DMS153 treated with DMSO at 0.1 percent for 48 hours (cell line): ENCODE results near the gene DVL3.
"Not testable (repeated sequence)": the region's sequence is repeated elsewhere in the genome, so short reads cannot be mapped to it uniquely, and the experiment has no call there.

ENCODE experiments used
- DNase-seq: peaks from one replicate; lab custom pipeline; 2025; ENCODE audit not compliant: unreplicated experiment; lab: John Stamatoyannopoulos, UW

Gene DVL3

GRCh38 chr3:184155644-184156521 lies 706 bp downstream of the DVL3 start:
- DNase-seq, result no peak

- no peak for DNase-seq
These were observed 1.4 kb downstream of the DVL3 start for GRCh38 chr3:184156522-184156955.

GRCh38 chr3:184157206-184157605 lies 2.0 kb downstream of the DVL3 start:
- no peak for DNase-seq

DNA sequence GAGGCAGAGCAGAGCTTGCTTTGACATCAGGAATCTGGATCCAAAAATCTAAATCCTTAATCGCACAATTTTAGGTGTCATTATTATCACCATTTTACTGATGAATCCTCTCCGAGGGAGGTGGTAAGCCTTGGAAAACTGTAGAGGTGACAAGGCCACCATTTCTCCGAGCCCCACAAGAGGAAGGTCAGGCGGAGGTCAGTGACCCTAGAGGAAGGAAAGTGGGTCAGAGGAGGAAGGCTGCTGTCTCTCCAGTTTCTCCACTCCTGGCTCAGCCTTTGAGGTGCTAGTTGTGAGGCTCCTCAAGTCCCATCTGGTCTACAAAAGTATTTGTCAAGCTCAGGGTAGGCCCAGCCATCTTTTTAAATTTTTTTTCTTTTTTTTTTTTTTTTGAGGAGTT lies 3.2 kb downstream of the DVL3 start:
- DNase-seq, result no peak

GRCh38 chr3:184160456-184160855 lies 5.3 kb downstream of the DVL3 start:
- no peak for DNase-seq

- not testable (repeated sequence) for DNase-seq
These were observed 7.4 kb downstream of the DVL3 start for GRCh38 chr3:184162571-184163070.

DNA sequence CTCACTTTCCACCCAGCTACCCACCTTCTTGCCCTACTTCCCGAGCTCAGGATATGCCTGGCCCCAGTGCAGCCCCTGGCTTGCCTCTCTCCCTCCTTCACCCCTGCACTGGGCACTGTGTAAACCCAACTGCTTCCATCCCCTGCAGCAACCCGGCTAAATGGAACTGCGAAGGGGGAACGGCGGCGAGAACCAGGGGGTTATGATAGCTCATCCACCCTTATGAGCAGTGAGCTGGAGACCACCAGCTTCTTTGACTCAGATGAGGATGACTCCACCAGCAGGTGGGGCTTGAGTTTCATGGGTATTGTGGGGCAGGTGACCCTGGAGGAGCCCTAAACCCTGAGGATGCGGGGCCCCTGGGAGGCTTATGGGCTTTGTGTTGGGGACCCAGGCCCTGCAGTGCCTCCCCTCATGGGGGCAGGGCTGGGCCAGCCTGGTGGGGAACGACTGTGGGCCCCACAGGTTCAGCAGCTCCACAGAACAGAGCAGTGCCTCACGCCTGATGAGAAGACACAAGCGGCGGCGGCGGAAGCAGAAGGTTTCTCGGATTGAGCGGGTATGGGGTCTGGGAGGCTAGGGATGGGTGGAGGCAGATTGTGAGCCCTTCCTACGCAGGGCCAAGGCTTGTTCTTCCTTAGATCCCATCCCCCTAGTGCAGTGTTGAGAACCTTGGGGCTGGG lies 9.6 kb downstream of the DVL3 start:
- no peak for DNase-seq

DNA sequence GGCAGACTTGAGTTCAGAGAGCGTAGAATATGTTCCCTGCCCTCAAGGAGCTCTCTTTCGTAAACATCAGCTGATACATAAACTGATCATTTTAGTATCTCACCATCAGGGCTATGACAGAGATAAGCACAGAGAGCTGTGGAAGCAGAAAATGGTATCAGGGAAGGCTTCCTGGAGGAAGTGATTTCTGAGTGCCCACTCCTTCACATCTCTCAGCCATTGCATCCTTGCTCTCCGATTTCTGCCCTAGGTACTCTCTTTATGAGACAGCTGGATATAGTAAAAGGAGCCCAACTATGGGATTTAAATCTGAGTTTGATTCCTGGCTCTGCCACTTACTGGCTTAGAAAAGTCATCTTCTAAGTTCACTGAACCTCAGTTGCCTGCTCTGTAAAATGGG lies 10.4 kb downstream of the DVL3 start:
- DNase-seq, result no peak

DNA sequence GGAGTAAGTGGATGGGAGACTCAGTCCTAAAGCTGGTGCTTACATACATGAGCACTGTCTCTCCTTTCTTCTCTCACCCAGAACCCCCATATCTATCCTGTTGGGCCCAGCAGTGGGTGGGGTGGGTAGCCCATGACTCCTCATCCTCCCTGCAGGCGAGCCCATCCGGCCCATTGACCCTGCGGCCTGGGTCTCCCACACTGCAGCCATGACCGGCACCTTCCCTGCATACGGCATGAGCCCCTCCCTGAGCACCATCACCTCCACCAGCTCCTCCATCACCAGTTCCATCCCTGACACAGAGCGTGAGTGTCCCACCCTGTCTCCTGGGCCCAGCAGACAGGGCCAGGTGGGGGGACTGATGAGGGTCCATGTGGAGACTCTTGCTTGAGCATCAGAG lies 11.5 kb downstream of the DVL3 start:
- DNase-seq, result no peak

DNA sequence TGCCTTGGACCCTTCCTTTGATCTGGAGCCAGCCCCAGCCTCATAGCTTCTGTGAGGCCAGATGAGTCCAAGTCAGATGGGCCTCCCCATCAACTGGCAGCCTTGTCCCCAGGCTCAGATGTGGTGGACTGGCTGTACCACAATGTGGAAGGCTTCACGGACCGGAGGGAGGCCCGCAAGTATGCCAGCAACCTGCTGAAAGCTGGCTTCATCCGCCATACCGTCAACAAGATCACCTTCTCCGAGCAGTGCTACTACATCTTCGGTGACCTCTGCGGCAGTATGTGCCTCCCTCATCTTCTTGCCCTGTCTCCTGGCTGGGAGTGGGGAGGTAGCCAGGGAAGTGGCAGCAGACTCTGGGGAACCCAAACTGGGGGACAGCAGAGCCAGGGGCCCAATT lies 12.6 kb downstream of the DVL3 start:
- no peak for DNase-seq

- no peak for DNase-seq
These were observed 13.4 kb downstream of the DVL3 start for GRCh38 chr3:184168363-184169120.

GRCh38 chr3:184169896-184170875 lies 15.0 kb downstream of the DVL3 start:
- DNase-seq, result no peak

DNA sequence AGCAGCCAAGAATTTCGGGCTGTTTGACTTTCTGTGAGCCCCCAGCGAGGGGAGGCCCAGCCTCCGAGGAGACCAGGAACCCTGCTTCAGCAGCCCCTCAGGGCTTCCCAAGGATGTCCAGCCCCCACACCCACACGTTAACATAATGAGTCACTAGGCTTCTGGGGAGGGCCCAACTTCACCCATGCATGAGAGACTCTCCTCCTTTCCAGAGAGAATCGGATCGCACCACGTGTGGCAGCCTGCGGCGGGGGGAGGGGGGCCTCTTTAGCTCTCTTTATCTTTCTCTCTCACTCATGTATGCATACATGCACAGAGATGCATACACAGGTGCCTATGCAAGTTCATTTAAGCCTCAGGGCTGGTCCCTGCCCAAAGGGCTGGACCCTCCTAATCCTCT lies 16.4 kb downstream of the DVL3 start:
- no peak for DNase-seq

GRCh38 chr3:184172681-184173373 lies 17.6 kb downstream of the DVL3 start:
- DNase-seq, result no peak

GRCh38 chr3:184173374-184173722 lies 18.2 kb downstream of the DVL3 start:
- no peak for DNase-seq

DNA sequence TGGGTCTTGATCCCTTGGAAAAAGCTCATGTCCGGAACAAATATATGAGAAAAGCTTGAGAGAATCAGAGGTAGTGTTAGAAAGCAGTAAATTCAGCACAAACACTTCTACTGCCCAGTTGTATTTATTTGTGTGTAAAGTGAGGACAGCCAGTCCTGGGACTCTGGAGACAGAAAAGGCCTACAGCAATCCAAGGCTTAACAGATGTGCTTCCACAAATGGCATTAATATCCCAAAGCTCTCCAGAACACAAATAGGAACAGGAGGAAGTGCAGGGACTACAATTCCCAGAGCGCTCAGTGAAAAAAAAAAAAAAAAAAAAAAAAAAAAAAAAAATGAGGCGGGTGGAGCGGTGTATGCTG lies 19.1 kb downstream of the DVL3 start:
- no peak for DNase-seq

DNA sequence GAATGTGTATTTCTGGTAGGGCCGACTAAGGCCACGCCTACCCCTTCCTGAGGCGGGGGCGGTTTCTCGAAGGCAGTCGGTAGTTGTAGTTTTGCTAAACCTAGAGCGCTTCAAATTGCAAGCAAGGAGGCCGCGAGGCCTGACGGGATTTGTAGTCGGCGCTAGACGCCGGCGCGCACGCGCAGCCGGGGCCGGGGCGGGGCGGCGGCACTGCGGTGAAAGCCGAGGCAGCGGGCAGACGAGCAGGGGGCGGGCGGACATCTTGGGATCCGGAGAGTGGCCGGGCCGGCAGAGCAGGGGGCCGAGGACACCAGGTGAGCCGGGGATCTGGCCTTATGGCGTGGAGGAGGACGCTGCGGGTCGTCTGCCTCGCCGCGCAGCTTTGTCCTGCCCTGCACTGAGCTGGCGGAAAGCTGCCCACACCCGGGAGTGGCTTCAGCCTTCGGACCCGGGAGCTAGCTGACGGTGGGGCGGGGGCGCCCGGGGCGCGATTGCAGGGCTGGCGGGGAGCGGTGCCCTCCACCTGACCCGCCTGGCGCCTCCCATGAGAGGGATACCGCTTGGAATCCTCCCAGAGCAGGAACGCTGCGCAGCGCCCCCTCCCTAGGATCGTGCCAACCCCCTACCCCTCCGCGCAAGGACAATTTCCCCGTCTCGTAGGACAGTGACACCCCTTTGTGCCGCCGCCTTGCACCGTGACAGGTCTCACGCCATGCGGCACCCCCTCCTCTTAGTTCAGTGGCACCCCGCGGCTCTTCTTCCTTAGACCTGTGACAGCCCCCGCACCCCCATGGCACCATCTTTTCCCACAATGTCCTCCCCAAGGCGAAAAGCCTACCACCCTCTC lies 19.7 kb downstream of the DVL3 start, which contains the start of gene AP2M1:
TSS of gene AP2M1 (plus strand) at position 210 of the 847 bp plus-strand sequence. CDS start 2,139 bp downstream, outside the sequence.
- peak; percentile 98 for DNase-seq

DNA sequence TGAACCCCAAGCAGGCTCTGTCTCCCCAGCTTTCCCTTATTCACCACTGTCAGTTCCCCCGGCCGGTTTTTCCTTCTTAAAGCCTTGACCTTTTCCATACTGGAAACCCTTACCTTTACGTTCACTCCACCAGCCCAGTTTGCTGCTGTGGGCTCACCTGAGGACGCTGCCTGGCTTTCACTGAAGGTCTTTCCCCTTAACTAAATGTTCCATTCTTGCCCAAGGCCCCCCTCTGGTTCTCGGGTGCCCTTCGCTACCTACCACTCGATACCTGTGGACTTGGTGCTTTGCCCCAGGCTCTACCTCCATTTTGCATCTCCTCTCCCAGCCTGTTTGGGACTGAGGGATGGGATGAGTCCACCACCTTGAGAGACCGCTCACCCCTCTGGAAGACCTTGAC lies 20.3 kb downstream of the DVL3 start:
- DNase-seq, result no peak

DNA sequence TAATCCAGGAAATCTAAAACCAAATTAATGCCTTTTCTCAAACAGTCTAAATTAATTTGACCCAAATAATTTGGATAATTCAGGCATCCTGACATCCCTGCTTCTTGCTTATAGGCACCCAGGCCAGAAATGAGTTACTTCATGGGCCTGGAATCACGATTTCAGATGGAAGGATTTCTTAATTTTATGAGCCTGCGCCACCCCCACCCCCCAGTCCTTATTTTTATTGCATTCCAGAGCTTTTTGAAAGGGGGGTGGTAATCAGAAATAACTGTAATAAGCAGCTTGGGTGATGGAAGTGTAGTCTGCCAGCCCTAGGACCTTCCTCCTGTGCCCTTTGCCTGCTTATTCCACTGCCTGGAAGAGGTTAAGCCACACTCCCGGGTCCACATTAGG lies 20.8 kb downstream of the DVL3 start:
- DNase-seq, result no peak
